HG02938 (cell line): ENCODE data around the gene VIPR2.

Experiments used
- ATAC-seq: cut with Tn5 transposase; IDR thresholded peaks from one replicate; pipeline ENCODE4 v1.9.1; 2021; ENCODE audit warnings: mild to moderate bottlenecking, moderate library complexity; ENCODE audit not compliant: unreplicated experiment

The VIPR2 gene

DNA sequence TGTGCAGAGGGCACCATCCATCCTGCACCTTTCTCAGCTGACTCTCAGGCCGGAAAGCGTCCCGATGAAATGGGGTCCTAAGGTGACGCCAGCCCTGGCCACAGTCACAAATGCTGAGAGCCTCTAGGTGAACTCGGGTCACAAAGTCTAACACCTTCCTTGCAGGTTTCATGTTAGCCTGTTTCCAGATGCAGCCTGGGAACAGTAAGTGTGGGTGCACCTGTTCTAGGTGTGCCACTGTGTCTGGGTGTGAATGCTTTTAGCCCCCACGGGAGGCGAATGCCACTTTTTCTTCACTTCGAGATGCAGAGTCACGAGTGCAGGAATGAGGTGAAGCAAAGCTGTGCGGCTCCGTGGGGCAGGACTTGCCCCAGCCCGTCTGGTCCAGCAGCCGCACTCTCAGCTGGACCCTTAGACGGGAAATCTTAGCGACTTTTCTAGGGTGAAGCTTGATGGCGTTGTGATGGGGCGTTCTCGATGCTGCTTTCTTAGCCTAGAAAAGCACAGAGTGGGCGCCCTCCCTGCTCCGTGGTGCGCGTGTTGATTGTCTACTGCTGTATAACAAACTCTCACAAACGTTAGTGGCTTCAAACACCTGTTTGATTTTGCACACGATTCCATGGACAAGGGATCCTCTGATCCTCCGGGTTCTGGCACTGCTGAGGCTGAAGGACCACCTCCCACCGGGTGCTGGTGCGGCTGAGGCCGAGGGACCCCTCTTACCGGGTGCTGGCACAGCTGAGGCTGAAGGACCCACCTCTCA lies 13.6 kb upstream of the VIPR2 start:
- ATAC-seq, result no peak

DNA sequence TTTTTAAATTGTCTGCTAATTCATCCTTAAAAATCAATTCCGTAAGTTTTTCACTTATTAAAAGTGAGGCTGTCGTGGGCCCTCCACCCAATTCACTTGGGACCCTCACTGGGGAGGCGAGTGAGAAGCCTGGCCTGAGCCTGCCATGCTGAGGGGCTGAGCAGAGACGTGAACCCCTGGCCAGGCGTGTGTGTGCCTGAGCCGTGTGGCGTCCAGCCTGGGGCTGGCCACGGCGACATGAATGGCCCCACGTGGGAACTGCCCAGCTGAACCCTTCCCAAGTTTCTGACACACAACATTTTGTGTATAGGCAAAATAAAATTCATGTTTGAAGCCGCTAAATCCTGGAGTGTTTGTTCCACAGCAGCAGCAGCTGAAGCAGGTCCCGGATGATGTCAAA lies 13.0 kb upstream of the VIPR2 start:
- no peak for ATAC-seq

DNA sequence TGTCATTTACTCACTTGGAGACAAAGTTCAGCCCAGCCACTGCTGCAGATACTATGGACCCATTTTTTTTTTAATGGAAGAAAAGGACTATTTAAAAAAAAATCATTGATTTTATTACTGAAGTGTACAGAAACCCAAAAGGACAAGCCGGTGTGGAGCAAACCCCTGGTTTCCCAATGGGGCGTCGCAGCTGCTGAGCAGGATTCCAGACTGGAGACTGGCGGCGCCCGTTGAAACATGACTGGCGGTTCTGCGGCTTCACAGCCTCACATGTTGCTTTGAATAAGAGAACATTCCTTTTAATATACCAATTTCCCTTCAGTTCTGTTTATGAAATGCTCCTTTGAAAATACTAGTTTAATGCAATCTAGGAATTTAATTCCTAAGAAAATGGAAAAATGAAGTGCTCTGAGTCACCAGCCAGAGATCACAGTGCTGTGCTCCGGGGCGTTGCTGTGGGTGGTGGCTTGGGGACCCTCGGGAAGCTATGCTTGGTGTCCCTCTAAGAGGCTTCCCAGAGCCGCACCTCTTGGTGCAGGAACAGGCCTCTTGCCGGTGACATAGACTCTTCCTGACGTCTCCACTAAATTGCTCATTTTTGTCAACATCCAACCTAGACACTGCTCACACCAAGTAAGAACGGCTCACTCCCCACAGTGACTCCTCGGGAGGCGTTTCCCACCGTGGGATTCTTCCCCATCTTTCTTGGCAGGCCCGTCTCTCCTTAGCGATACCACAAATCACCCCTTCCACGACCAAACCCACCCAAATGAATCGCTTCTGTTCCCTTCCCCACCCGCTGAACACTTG lies 12.0 kb upstream of the VIPR2 start:
- ATAC-seq, result no peak

DNA sequence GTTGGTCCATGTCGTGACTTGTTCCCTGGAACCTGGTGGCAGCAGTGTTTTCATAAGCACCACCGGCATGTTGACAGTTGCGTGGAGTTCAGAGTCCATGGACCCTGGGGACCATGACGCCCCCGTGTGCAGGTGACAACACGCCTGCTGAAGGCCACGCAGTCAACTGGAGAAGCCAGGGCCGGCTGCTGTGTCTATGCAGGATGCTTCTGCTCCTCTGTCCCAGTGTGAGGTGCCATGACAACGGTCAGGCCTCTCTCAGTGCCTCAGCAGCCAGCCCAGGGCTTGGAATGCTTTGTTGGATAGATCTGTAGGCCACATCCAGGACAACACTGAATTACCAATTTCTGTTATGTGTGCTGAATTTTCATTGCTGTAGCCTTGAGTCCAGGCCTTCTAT lies 10.7 kb upstream of the VIPR2 start:
- no peak for ATAC-seq

DNA sequence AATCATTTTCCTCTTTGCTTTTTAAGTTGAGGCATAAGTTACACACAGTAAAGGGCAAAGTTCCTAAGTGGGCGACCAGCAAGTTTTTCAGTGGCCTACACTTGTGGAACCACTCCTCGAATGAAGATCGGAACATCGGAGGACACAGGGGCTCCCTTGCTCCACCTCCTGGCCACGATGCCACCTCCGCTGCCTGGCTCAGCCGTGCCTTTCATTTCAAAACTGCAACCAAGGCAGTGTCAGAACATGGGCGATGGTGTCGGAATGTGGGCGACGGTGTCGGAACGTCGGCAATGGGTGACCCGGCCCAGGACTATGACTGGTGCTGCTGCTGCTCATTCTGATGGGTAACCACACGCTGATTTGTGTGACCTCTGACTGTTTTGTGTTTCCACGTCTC lies 9.6 kb upstream of the VIPR2 start:
- ATAC-seq, result no peak

DNA sequence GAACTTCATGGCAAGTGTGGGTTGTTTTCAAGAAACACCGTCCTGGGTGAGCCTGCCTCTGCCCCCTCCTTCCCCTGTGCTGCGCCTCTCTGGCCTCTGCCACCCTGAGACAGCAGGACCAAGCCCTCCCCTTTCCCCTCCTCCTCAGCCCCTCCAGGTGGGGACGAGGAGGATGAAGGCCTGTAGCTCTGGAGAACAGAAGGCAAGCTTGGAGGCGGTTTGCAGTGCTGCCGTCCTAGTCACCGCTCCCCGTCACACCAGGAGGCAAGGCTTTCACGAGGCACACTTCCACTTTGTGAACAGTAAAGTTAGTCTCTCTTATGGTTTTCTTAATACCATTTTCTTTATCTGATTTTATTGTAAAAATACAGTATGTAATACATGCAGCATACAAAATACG lies 8.8 kb upstream of the VIPR2 start:
- ATAC-seq, result no peak

DNA sequence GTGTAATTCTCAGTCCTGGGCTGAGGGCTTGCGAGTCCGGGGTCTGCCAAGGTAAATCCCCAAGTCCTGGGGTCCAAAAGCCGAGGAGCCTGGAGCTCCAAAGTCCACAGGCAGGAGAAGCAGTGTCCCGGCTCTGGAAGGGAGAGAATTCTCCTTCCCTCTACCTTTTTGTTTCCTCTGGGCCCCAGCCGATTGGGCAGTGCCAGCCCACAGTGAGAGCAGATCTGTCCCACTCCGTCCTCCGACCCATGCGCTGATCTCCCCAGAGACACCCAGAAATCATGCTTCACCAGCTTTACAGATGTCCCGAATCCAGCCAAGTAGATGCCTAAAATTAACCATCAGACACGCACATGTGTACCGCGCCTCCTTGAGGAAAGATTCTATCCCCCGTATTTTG lies 8.1 kb upstream of the VIPR2 start:
- no peak for ATAC-seq

DNA sequence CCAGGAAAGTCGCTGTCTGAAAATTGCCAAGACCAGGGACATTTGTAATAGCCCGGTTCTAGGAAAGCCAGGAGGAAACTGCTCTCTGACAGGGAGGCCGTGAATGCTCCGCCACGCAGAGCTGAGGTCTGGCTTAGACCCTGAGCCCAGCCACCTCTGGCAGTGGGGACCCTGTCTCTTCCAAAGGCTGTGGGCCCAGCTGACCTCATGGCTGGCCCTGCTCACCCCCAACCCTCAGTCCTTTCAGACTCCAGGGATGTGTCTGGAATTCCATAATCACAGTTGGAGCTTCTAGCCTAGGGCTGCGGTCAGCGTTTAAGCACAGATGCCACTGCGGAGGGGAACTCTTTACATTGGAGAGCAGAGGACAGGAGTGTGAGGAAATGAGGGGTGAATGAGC lies 6.6 kb upstream of the VIPR2 start:
- ATAC-seq, result no peak

DNA sequence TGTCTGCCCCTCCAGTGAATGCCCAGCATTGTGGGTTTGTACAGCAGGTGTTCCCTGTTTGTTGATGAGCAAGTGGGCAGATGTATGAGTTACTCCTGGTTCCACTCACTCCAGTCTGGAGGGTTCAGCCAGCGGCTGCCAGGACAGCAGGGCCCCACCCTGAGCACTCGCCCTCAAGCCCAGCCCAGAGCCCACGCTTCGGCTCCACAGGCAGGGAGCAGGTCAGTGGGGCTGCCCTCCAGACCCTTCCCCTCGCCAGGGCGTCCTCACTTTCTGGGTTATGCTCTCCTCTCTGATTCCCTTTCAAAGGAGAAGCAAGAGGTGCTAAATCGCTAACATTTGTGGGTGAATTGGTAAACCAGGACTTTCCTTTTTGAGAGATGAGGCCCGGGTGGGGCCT lies 4.8 kb upstream of the VIPR2 start:
- no peak for ATAC-seq

DNA sequence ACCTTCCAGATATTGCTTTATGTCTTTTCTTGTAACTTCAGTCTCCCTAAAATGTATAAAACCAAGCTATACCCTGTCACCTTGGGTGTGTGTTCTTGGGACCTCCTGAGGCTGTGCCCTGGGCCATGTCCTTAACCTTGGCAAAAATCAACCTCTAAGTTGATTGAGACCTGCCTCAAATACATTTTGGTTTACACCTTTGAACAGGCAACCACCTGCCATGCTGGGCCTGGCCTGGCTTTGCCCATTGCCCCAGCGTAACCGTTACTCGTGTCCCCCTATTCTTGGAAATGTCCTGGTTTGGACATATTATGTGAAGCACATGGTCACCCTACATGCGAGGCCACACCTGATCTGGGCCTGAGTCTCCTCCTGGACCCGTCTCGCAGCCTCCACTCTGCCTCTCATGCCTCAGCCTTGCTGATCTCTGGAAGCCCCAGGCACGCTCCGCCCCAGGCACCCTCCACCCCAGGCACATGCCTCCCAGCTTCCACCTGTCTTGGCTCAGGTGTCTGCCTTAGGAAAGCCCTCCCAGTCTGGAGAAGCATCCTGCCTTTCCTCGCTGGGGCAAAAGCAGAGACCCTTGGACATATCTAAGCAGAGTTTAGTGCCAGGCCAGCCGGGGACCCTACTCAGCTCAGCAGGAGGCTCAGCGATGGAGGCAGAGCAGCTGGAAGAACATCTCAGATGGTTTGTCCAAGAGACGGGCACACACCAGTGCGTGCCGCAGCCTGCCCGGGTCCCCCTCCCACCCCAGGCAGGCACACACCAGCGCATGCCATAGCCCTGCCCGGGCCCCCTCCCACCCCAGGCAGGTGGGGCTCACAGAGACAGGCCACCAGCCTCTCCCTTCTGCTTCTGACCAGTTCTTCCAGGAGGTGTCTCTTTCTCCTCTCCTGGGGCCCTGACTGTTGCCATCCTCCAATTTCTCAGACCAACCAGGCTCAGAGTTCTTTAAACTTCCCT lies 4.0 kb upstream of the VIPR2 start:
- no peak for ATAC-seq

DNA sequence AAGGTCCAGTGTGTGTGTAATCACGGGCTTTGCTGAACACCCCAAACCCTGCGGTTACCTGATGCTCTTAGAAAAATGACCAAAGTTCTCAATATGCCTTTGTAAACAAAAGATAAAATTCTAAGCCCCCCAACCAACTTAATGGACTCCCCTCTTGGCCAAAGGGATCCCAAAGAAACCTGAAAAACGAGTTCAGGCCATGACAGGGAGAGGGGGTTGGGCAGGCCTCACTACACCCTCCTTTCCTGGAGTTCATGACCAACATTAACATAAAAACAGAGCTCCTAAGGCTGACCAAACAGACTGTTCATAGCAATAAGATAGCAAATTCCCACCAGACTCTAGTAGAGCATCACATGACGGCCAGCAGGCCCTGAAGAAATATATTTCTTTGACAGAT lies 3.0 kb upstream of the VIPR2 start:
- no peak for ATAC-seq

DNA sequence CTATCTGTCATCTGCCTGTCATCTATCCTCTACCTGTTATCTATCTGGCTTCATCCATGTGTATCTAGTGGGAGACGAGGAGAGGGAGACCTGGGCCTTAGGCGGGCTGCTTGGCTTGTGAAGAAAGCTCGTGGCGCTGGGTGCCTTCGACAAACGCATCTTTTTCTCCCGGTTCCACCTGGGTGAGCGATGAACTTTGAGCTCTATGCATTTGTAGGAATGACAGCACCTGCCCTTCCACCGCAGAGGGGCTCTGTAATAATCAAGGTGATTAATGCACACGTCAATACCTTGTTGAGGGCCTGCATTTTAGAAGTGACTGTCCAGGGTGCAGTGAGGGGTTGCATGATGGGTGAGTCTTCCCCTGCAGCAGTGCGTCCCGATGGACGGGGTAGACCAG lies 2.6 kb upstream of the VIPR2 start:
- no peak for ATAC-seq

DNA sequence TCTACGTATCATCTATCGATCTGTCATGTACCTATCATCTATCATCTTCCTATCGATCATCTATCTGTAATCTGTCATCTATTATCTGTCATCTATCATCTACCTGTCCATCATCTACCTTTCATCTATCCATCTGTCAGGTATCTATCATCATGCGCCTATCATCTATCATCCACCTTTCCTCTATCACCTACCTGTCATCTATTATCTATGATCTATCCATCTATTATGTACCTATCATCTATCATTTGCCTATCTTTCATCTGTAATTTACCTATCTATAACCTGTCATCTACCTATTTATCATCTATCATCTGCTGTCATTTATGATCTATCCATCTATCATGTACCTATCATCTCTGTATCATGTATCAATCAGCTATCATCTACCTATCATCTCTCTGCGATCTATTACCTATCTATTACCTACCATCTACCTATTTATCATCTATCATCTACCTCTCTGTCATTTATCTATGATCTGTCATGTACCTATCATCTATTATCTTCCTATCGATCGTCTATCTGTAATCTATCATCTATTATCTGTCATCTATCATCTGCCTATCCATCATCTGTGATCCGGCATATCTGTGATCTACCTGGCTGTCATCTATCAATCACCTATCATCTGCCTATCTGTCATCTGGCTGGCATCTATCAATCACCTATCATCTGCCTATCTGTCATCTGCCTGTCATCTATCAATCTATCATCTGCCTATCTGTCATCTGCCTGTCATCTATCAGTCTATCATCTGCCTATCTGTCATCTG lies 1.6 kb upstream of the VIPR2 start:
- no peak for ATAC-seq

DNA sequence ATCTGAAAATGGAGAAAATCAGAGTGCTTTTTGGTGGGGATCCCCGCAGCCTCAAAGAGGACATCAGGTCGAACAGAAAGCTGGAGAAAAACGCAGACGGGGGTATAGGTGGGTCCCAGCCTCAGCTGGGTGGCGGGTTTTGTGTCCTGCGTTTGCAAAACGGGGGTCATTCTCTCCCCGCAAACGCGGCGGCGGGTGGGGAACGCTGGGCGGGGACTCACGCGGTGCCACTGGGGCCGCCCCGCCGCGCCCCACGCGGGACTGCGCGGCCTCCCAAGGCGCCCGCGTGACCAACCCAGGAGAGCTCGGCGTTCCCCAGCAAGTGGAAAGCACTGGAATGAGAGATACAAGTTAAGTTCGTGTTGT lies 806 bp upstream of the VIPR2 start:
- no peak for ATAC-seq

DNA sequence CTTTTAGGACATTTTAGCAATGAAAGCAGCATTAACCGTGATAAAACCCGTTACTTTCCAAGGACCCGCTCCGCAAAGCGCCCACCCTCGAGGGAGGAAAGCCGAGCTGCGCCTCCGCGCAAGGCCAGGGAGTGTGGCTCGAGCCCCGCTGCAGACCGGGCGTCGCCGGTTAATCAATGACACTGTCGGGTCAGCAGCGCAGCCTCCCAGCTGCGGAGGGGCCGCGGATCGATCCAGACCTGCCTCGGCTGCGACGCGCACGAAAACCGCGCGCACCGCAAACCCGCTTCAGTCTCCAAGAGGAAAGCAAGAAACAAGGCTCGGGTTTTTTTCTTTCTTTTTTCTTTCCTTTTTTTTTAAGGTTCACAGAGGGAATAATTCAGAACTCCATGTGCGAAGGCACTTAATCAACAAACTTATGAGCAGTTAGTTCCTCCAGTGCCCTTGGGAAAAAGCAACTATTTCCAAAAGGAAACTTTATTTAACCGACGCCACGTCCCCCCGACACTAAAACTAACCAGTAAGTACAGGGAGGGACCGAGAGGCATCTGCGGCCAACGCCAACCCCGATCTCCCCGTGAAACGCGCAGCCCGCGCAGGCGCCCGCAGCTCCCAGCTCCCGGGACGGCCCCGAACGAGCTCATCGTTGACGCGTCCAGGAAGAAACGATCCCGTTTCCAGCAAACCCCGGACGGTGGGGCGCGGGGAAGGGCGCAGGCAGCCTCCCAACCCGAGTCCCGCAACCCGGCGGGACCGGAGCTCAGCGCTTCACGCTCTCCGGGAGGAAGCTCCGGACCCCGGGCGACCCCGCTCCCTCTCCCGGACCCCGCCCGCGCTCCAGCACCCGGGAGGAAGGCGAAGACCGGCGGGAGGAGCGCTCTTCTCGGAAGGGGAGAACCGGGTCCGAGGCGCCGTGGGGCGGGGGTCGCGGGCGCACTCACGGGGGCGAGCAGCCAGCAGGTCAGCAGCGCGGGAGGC lies 598 bp downstream of the VIPR2 start:
- ATAC-seq, result no peak

DNA sequence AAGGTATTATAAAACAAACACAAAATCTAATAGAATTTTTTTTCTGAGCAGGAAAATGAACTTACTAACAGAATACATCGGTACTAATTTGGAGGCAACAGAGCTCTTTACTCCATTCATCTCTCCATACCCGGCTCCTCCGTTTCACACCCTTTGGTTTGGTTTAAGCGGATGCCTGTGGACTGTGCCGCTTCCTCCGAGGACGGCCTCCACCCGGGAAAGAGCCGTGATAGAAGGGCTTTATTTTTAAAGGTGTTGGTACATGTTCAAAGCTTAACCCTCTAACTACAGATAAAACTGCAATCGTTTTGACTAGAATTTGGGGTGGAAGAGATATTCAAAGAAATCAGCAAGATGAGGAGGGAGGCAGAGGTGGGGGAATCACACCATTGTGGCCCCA lies 1.9 kb downstream of the VIPR2 start:
- ATAC-seq, result no peak

DNA sequence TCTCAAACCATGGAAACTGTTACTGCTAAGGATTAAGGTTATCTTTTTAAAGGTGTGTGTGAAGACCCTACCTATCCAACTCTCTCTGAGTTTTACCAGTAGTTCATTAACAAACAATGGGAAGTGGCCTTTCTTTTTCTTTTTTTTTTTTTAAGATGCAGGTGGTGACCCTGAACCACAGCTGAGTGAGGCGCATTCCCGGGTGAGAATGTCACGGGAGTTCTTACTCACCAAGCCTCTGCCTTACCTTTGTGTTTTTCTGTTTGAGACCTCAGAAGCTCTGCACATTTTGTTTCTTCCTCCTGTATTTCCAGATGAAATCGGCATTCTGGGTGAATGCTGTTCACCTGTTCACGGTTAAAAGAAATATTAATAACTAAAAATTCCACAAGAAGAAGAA lies 2.5 kb downstream of the VIPR2 start:
- ATAC-seq, result no peak

DNA sequence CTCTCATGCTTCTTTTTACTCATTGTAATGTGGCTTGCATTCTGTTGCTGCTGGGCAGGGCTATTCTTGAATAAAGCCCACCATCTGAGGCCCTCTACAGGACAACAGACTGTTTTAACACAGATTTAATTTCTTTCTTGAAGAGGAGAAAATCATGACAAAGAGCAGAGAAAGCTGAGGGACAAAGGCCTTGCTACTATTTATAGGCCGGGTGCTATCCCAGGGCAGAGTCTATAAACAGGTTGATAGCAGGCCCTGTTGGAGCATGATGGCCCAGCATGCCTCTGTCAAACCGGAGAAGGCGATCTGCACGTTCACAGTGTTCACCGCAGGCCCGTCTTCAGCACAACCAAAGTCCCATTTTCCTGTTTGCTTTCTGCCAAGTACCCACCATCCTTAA lies 3.0 kb downstream of the VIPR2 start:
- no peak for ATAC-seq

DNA sequence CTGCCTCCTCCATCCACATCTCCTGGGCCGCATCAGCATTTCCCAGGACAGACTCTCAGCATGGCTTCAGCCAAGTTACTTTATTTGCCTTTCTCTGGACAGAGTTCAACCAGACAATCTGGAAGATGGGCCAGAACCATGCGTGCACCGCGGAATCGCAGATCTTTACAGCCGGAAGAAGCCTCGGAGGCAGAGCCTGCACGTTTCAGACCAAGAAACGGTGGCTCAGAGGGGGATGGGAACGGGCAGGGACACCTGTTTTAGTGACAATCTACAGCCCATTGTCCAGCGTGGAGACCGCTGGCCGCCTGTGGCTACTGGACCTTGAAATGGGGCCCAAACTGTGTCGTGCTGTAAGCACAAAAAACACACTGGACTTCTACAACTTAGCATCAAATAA lies 3.5 kb downstream of the VIPR2 start:
- ATAC-seq, result no peak
